ENCODE results near the gene FUT1. TPM values are rescaled to one million over a fixed set of nuclear protein-coding genes. Genes with fewer than 3 reads are reported as not detected.
A peak's percentile ranks its signal among the peaks of the same experiment; 100 is the strongest.

FUT1 gene
- total and polyA plus RNA-seq, 5 experiments from 2014 or later: not detected

GRCh38 chr19:48746110-48746509 is 6.3 kb downstream of the FUT1 start:
- peaks cover 0 to 2% (median 0%) of the 10 kb centered on the region in 9 donors for H3K9me3 Mint-ChIP-seq
- H3K4me3 Mint-ChIP-seq: peak overlapping the region in 1 of 10 donors; percentile 15
- peaks cover 6 to 32% (median 15%) of the 10 kb centered on the region in 5 donors for H3K27me3 Mint-ChIP-seq
- DNase-seq: no peak
- no peak for ATAC-seq
- POLR2A ChIA-PET: no interaction called here
- peaks cover 9 to 24% (median 10%) of the 10 kb centered on the region in 4 donors for H3K4me1 Mint-ChIP-seq
- H3K27ac Mint-ChIP-seq: no peak overlapping the region
- no peaks in the 10 kb centered on the region for H3K36me3 Mint-ChIP-seq

- POLR2A ChIA-PET: no interaction called here
- H3K4me1 Mint-ChIP-seq: peaks cover 10 to 28% (median 13%) of the 10 kb centered on the region in 4 donors
- peak; percentile 68 to 72 for ATAC-seq
- peak overlapping the region in 1 of 10 donors; percentile 45 for H3K27ac Mint-ChIP-seq
- no peaks in the 10 kb centered on the region for H3K36me3 Mint-ChIP-seq
- peaks cover 0 to 2% (median 0%) of the 10 kb centered on the region in 9 donors for H3K9me3 Mint-ChIP-seq
- peak in 7 of 10 donors; percentile 17 to 59 (median 43) for DNase-seq
- H3K27me3 Mint-ChIP-seq: peaks cover 5 to 32% (median 13%) of the 10 kb centered on the region in 5 donors
- H3K4me3 Mint-ChIP-seq: peak overlapping the region in 1 of 10 donors; percentile 26
Measured at GRCh38 chr19:48745208-48745995, 7.0 kb downstream of the FUT1 start.

- Mint-ChIP-seq H3K4me3 (no peak overlapping the region), H3K27ac (no peak overlapping the region), H3K27me3 (peaks cover 5 to 32% (median 10%) of the 10 kb centered on the region in 5 donors), H3K36me3 (no peaks in the 10 kb centered on the region), H3K4me1 (peaks cover 11 to 38% (median 25%) of the 10 kb centered on the region in 4 donors), H3K9me3 (peaks cover 0 to 4% (median 0%) of the 10 kb centered on the region in 9 donors)
- ATAC-seq: no peak
- no peak for DNase-seq
- POLR2A ChIA-PET: interaction anchor here (1.2 kb wide), 1 partner anchor 14 kb away, joined by 11 read pairs; no protein-coding TSS in a partner anchor
Measured at GRCh38 chr19:48742096-48742495, 10.3 kb downstream of the FUT1 start.

- Mint-ChIP-seq H3K9me3 (peaks cover 0 to 4% (median 0%) of the 10 kb centered on the region in 9 donors), H3K4me1 (peaks cover 11 to 36% (median 25%) of the 10 kb centered on the region in 4 donors), H3K27ac (no peak overlapping the region), H3K36me3 (no peaks in the 10 kb centered on the region), H3K4me3 (peak overlapping the region in 7 of 10 donors; percentile 36 to 72 (median 51)), H3K27me3 (peaks cover 5 to 29% (median 10%) of the 10 kb centered on the region in 5 donors)
- POLR2A ChIA-PET: no interaction called here
- ATAC-seq (no peak), DNase-seq (peak in 2 of 10 donors; percentile 33 to 37)
Measured at GRCh38 chr19:48741129-48741999, 11.1 kb downstream of the FUT1 start.

- Mint-ChIP-seq H3K9me3 (peaks cover 0 to 2% (median 0%) of the 10 kb centered on the region in 9 donors), H3K4me1 (peaks cover 6 to 27% (median 23%) of the 10 kb centered on the region in 4 donors), H3K27ac (peak within 1 kb of the TSS in 1 of 10 donors; percentile 57), H3K4me3 (peak within 1 kb of the TSS in 9 of 10 donors; percentile 25 to 82 (median 52)), H3K27me3 (peaks cover 0 to 19% (median 3%) of the 10 kb centered on the region in 5 donors), H3K36me3 (no peaks in the 10 kb centered on the region)
- POLR2A ChIA-PET: interaction anchor here (0.9 to 2.5 kb wide), 3 partner anchors 15 to 94 kb away, joined by 5 to 15 read pairs (median 13); partner anchors contain the start of gene CA11
- DNase-seq (no peak), ATAC-seq (no peak)
Measured at GRCh38 chr19:48740164-48740972, 12.1 kb downstream of the FUT1 start, which contains the start of gene RASIP1. RASIP1 (minus strand) TSS chr19:48740610; CDS start chr19:48740282, 328 bp downstream.

- H3K27ac Mint-ChIP-seq: peak overlapping the region in 1 of 10 donors; percentile 57
- peak overlapping the region in 9 of 10 donors; percentile 25 to 82 (median 52) for H3K4me3 Mint-ChIP-seq
- ATAC-seq (peak; percentile 4 to 18), DNase-seq (no peak)
- H3K36me3 Mint-ChIP-seq: no peaks in the 10 kb centered on the region
- H3K27me3 Mint-ChIP-seq: peaks cover 0 to 15% (median 2%) of the 10 kb centered on the region in 5 donors
- peaks cover 6 to 27% (median 21%) of the 10 kb centered on the region in 4 donors for H3K4me1 Mint-ChIP-seq
- peaks cover 0 to 2% (median 0%) of the 10 kb centered on the region in 9 donors for H3K9me3 Mint-ChIP-seq
- POLR2A ChIA-PET: interaction anchor here (0.5 to 2.5 kb wide), 13 partner anchors 9 to 755 kb away, joined by 3 to 15 read pairs (median 5); partner anchors contain the start of genes CA11, DBP and FUT1
Measured at GRCh38 chr19:48739404-48740163, 12.9 kb downstream of the FUT1 start.

GRCh38 chr19:48738557-48739403 is 13.7 kb downstream of the FUT1 start:
- ATAC-seq: peak; percentile 90 to 93
- Mint-ChIP-seq H3K4me1 (peaks cover 6 to 27% (median 21%) of the 10 kb centered on the region in 4 donors), H3K27ac (peak overlapping the region in 5 of 10 donors; percentile 34 to 80 (median 75)), H3K27me3 (peaks cover 0 to 8% (median 0%) of the 10 kb centered on the region in 5 donors), H3K9me3 (peaks cover 0 to 2% (median 0%) of the 10 kb centered on the region in 9 donors), H3K36me3 (no peaks in the 10 kb centered on the region), H3K4me3 (peak overlapping the region; percentile 15 to 77 (median 64))
- POLR2A ChIA-PET: interaction anchor here (0.6 to 2.5 kb wide), 13 partner anchors 11 to 756 kb away, joined by 3 to 15 read pairs (median 5); partner anchors contain the start of genes CA11, DBP and FUT1
- peak; percentile 75 to 96 (median 86) for DNase-seq

GRCh38 chr19:48737360-48737998 is 15.0 kb downstream of the FUT1 start:
- H3K9me3 Mint-ChIP-seq: peaks cover 0 to 2% (median 0%) of the 10 kb centered on the region in 9 donors
- H3K27ac Mint-ChIP-seq: peak overlapping the region in 3 of 10 donors; percentile 15 to 62 (median 24)
- POLR2A ChIA-PET: interaction anchor here (1.7 kb wide), 1 partner anchor 100 kb away, joined by 5 read pairs; the partner anchor contains the start of gene DBP
- H3K4me3 Mint-ChIP-seq: peak overlapping the region in 7 of 10 donors; percentile 18 to 67 (median 22)
- no peak for DNase-seq
- no peak for ATAC-seq
- H3K36me3 Mint-ChIP-seq: no peaks in the 10 kb centered on the region
- peaks cover 6 to 27% (median 21%) of the 10 kb centered on the region in 4 donors for H3K4me1 Mint-ChIP-seq
- peaks cover 0 to 5% (median 0%) of the 10 kb centered on the region in 5 donors for H3K27me3 Mint-ChIP-seq

GRCh38 chr19:48735031-48735615 is 17.3 kb downstream of the FUT1 start:
- H3K36me3 Mint-ChIP-seq: no peaks in the 10 kb centered on the region
- DNase-seq (no peak), ATAC-seq (no peak)
- no peak overlapping the region for H3K4me3 Mint-ChIP-seq
- POLR2A ChIA-PET: interaction anchor here (0.6 kb wide), 1 partner anchor 184 kb away, joined by 3 read pairs; no protein-coding TSS in a partner anchor
- peaks cover 2 to 10% (median 9%) of the 10 kb centered on the region in 4 donors for H3K4me1 Mint-ChIP-seq
- no peak overlapping the region for H3K27ac Mint-ChIP-seq
- peaks cover 0 to 2% (median 0%) of the 10 kb centered on the region in 9 donors for H3K9me3 Mint-ChIP-seq
- H3K27me3 Mint-ChIP-seq: peaks cover 0 to 5% (median 0%) of the 10 kb centered on the region in 5 donors
